Measurements from ENCODE around the gene POC5.

DNA sequence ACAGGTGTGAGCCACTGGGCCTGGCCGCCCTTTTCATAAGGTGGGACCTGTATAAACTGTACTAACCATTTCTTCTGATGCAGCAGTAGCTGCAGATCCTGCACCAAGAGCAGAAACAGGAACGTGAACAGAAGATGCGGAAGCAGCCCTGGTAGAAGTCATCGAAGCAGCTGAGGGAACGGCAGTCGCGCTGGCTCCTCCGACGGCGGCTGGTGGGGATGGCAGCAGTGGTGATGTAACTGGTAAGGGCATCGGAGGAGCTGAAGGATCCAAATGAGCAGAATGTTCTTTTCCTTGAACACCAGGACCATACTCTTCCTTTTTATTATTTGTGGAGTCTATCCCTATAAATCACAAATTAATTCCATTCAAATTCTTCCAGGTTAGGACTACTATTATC lies 32.1 kb downstream of the POC5 start:
- TF ChIP-seq, protein P1, sequence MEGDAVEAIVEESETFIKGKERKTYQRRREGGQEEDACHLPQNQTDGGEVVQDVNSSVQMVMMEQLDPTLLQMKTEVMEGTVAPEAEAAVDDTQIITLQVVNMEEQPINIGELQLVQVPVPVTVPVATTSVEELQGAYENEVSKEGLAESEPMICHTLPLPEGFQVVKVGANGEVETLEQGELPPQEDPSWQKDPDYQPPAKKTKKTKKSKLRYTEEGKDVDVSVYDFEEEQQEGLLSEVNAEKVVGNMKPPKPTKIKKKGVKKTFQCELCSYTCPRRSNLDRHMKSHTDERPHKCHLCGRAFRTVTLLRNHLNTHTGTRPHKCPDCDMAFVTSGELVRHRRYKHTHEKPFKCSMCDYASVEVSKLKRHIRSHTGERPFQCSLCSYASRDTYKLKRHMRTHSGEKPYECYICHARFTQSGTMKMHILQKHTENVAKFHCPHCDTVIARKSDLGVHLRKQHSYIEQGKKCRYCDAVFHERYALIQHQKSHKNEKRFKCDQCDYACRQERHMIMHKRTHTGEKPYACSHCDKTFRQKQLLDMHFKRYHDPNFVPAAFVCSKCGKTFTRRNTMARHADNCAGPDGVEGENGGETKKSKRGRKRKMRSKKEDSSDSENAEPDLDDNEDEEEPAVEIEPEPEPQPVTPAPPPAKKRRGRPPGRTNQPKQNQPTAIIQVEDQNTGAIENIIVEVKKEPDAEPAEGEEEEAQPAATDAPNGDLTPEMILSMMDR (IDR thresholded peaks at IDR 0.05; ENCODE audit: low read length) = no peak
- no peak for TF ChIP-seq EZH2 (IDR thresholded peaks at IDR 0.05; ENCODE audit: borderline replicate concordance, low read length)

Data from OCI-LY1 (cell line).